Activated T-cell treated with anti-CD3 and anti-CD28 coated beads for 4 hours (primary cell): Measurements from ENCODE around the gene BROX.
A peak's percentile ranks its signal among the peaks of the same experiment; 100 is the strongest.
"Not testable (repeated sequence)": the region's sequence is repeated elsewhere in the genome, so short reads cannot be mapped to it uniquely, and the experiment has no call there.

ENCODE experiments used
- DNase-seq: peaks from one replicate; pipeline ENCODE4 v3.0.0-alpha.2; 2020

BROX gene, protein sequence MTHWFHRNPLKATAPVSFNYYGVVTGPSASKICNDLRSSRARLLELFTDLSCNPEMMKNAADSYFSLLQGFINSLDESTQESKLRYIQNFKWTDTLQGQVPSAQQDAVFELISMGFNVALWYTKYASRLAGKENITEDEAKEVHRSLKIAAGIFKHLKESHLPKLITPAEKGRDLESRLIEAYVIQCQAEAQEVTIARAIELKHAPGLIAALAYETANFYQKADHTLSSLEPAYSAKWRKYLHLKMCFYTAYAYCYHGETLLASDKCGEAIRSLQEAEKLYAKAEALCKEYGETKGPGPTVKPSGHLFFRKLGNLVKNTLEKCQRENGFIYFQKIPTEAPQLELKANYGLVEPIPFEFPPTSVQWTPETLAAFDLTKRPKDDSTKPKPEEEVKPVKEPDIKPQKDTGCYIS

GRCh38 chr1:222712253-222713090, at the start of gene BROX, which contains the start of gene AIDA:
TSS of gene BROX (plus strand) at chr1:222712564. CDS start at chr1:222715700, 3,136 bp downstream.
TSS of gene AIDA (minus strand) at chr1:222712491. CDS start at chr1:222712317, 174 bp downstream.
- DNase-seq, result peak; percentile 98

GRCh38 chr1:222663431-222663934, 48.9 kb upstream of the BROX start:
- DNase-seq, result no peak

DNA sequence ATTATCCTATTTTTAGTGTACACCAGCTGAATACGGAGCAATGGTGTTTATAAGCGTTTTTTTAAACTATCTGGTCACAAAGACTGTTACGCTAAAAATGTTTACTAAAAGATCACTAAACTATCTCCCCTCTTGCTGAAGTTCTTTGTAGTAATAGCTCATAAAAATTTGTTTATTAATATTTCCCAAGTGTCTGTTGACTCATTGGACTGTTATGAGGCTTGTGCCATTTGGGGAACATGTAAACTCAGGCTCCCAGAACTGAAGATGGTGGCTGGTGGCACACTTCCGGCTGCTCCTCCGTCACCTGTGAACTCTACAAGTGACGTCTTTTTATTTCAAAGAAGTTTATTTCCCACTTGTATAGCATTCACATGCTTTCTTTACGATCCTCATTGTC, 46.4 kb upstream of the BROX start:
- no peak for DNase-seq

GRCh38 chr1:222668184-222668583, 44.2 kb upstream of the BROX start:
- DNase-seq, result not testable (repeated sequence)

- DNase-seq, result not testable (repeated sequence)
Measured at GRCh38 chr1:222669107-222669506, 43.3 kb upstream of the BROX start.

- DNase-seq, result no peak
Measured at GRCh38 chr1:222670110-222670509, 42.3 kb upstream of the BROX start.

DNA sequence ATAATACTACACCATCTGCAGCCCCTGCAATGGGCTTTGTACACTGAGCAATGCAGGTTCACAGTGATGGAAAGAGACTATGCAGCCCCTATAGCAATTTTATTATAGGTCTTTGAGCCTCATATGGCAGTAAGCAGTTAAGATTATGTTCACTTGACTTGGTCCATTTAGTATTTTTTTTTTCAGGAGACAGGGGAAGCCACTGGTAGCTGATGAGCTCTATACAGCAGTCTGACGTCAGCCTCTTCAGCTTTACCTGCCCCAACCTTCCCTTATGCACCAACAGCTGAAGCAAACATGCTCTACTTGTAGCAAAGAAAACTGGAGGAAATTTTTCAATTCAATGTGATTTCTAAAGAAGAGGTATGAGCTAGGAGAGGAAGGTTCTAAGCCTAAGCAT, 32.3 kb upstream of the BROX start:
- no peak for DNase-seq

DNA sequence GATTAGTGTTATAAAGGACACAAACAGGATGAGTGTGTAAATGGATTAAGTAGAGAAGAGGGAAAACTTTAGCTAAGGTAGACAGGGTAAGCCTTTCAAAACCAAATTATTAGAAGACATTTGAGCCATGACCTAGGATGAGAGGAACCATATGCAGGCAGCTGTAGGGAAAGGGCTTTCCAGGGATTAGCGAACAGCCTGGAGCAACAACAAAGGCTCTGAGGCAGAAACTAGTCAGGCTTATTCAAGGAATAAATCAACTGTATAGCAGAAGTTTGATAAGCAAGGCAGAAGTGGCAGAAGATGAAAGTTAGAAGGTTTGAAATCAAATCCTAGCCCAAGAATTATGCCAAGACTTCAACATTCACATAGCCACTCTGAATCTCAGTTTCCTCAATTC, 21.3 kb upstream of the BROX start:
- no peak for DNase-seq

- DNase-seq, result no peak
Measured at GRCh38 chr1:222694927-222695326, 17.4 kb upstream of the BROX start.

DNA sequence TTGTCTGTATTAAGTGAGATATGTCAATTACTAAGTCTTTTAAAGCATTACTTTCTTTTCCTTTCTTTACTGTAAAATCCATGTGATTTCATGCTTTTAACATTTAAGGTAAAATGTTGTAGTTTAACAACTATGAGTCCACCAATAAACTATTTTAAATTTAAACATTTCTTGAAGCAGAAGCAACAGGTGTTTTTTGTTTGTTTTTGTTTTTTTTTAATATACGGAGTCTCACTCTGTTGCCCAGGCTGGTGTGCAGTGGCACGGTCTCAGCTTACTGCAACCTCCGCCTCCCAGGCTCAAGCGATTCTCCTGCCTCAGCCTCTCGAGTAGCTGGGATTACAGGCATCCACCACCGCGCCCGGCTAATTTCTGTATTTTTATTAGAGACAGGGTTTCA, 15.6 kb upstream of the BROX start:
- no peak for DNase-seq

DNA sequence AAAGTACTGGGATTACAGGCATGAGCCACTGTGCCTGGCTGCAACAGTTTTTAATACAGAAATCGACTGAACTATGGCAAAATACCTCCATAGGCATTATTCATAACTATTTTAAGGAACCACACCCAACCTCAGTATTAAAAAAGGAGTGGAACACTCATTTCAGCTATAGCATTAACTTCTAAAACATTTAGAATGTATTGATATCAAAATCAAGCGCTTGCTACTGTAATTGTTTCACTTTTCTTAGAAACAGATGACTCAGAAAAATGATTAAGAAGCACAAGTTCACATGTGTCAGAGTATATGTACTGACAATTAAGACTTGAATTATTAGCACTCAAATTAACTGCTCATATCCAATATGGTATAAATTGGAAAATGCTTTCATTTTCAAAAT, 15.2 kb upstream of the BROX start:
- DNase-seq, result no peak

GRCh38 chr1:222697826-222698225, 14.5 kb upstream of the BROX start:
- DNase-seq, result no peak

DNA sequence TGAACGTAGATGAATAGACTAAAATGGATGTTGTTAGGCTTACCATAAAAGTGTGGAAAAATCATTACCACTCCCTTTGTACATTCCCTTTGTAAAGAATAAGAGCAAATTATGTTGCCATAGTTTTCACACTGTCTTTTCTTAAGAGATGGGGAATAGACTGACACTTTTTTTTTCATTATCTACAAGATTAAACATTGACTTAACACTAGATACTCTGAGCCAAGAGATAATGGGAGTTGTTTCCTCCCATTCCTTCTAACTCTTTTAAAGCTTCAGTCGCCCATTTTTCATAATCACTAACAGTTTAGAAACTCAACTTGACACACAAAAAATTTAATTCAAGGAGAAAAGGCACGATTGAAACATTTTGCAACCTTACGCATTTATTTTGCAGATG, 10.2 kb upstream of the BROX start:
- no peak for DNase-seq

- no peak for DNase-seq
Measured at GRCh38 chr1:222704260-222704659, 8.1 kb upstream of the BROX start.

- no peak for DNase-seq
Measured at GRCh38 chr1:222706815-222707214, 5.5 kb upstream of the BROX start.

DNA sequence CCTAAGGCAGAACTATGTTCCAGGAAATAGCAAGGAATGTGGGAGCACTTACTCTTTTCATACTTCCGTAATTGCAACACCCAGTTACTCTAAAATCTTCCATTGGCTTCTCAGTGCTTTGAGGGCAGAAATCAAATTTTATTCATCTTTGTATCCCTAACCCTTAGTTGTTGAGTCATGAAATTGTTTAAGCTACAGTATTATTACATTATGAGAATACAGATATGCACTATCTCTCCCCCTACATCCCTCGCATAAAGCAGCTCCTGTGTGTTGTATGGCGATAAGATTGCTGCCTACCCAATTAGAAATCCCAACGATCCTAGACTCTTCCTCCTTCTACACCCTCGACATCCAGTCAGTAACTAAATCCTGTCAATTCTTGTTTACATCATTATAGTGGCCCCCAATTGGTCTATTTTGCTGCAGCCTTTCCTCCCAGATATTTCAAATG, 2.6 kb upstream of the BROX start:
- no peak for DNase-seq

GRCh38 chr1:222711319-222712252, 778 bp upstream of the BROX start:
- DNase-seq, result peak; percentile 56

- DNase-seq, result peak; percentile 77
Measured at GRCh38 chr1:222713091-222713961, 962 bp downstream of the BROX start.

DNA sequence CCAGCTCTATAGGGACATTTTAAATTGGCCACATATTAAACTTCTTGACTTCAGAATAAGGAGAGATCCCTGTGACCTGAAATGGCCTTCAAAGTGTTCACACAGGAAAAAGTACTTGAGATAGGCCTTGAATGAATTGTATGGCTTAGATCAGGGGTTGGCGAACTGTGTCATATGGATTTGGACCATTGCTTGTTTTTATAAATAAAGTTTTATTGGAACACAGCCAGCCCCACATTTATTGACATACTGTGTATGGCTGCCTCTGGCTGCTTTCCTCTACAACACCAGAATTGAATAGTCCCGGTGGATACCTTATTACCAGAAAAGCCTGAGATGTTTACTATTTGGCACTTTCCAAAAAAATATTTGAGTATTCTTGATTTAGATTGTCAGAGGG, 4.0 kb downstream of the BROX start:
- DNase-seq, result no peak

DNA sequence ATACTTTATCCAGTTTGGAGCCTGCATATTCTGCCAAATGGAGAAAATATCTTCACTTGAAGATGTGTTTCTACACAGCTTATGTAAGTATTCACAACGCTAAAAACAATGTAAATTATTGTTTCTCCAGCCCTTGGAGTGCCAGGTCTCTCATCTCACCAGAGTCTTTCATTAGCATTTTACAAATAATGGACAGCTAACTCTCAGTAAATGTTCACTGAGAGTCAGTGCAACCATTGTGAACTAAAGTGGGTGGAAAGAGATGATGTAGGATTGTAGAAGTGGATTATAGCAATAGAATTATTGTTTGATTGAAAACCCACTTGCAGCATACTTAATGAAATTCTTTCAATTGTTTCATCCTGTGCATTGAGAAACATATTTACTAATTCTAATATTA, 16.4 kb downstream of the BROX start:
- DNase-seq, result no peak

- DNase-seq, result no peak
Measured at GRCh38 chr1:222730866-222731265, 18.5 kb downstream of the BROX start.
